Right lobe of liver (tissue), 4 donors: ENCODE data around the gene PRR16.

Source experiments
- CTCF ChIP-seq, 4 donors: fragments of 200-600 bp in 3 of 4; fragments of 450-650 bp in 1 of 4; IDR thresholded peaks; one replicate each; pipeline versions ENCODE4 v1.5.1 to v1.8.0; 2016 to 2022; ENCODE audit warnings: antibody characterized with exemption in 4 of 4, mild to moderate bottlenecking in 2 of 4
- POLR2A ChIP-seq: fragments of 450-650 bp; IDR thresholded peaks from one replicate; pipeline ENCODE4 v1.6.1; 2017; ENCODE audit warnings: antibody characterized with exemption, mild to moderate bottlenecking
- donor health status: DM: no; HTN: no; CAD: no.
- donor health status: DM: no; HTN: no; CAD: no.
- donor health status: DM: no; HTN: yes; CAD: no.

DNA sequence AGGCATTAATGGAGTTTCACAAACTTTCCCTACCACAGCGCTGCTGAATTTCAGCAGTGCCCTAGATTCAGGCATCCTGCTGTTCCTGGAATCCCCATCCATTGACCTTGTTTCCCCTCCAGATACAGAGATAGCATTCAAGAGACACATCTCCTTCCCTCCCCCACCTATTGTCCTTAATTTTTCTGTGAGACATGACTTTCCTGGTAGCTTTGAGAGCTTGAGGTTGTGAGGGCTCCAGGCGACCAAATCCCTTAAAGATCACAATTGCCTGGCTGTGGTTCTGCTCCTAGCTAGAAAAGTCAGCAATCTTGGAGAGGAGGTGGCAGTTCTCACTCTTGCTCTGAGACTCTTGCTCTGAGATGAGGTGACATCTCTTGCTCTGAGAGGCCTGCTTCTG, 48.0 kb downstream of the PRR16 start:
- TF ChIP-seq CTCF (IDR thresholded peaks at IDR 0.05) (no peak), POLR2A (no peak)
